GM18498 (cell line): ENCODE measurements around the gene SLFN5.
"Not testable (repeated sequence)": the region's sequence is repeated elsewhere in the genome, so short reads cannot be mapped to it uniquely, and the experiment has no call there.

Source experiments
- ATAC-seq: cut with Tn5 transposase; IDR thresholded peaks from one replicate; pipeline ENCODE4 v1.9.1; 2021; ENCODE audit warnings: mild to moderate bottlenecking, moderate library complexity; ENCODE audit not compliant: unreplicated experiment

The SLFN5 gene

GRCh38 chr17:35242805-35243560, at the start of gene SLFN5:
TSS of gene SLFN5 (plus strand) at chr17:35243072. CDS start at chr17:35258691, 15,619 bp downstream.
- ATAC-seq: peak; percentile 68

GRCh38 chr17:35194001-35194400, 48.9 kb upstream of the SLFN5 start, which contains the start of gene SLC35G3:
TSS of gene SLC35G3 (minus strand) at chr17:35194393. CDS start at chr17:35194307, 86 bp downstream.
- not testable (repeated sequence) for ATAC-seq

- not testable (repeated sequence) for ATAC-seq
These were observed 47.8 kb upstream of the SLFN5 start for GRCh38 chr17:35195062-35195461.

DNA sequence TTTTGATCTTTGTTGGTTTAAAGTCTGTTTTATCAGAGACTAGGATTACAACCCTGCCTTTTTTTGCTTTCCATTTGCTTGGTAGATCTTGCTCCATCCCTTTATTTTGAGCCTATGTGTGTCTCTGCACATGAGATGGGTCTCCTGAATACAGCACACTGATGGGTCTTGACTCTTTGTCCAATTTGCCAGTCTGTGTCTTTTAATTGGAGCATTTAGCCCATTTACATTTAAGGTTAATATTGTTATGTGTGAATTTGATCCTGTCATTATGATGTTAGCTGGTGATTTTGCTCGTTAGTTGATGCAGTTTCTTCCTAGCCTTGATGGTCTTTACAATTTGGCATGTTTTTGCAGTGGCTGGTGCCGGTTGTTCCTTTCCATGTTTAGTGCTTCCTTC, 40.3 kb upstream of the SLFN5 start:
- not testable (repeated sequence) for ATAC-seq

DNA sequence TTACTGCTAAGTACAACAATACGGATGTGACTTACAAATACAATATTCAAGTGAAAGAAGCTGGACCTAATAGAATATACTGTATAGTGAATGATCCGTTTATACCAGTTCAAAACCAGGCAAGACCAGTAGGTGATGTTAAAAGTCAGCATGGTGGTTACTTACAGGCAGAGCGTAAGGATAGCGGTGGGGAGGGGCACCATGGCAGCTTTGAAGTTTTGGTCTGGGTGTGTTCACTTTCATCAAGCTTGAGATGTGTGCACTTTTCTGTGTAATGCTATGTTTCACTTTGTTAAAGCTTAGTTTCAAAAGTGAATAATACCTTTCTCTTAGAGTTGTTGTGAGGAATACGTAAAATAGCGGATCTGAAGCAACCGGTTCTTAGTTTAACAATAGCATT, 32.1 kb upstream of the SLFN5 start:
- ATAC-seq: no peak

- ATAC-seq: no peak
These were observed 30.2 kb upstream of the SLFN5 start for GRCh38 chr17:35212668-35213067.

GRCh38 chr17:35213412-35213940, 29.4 kb upstream of the SLFN5 start:
- ATAC-seq: no peak

- no peak for ATAC-seq
These were observed 28.7 kb upstream of the SLFN5 start for GRCh38 chr17:35214192-35214591.

DNA sequence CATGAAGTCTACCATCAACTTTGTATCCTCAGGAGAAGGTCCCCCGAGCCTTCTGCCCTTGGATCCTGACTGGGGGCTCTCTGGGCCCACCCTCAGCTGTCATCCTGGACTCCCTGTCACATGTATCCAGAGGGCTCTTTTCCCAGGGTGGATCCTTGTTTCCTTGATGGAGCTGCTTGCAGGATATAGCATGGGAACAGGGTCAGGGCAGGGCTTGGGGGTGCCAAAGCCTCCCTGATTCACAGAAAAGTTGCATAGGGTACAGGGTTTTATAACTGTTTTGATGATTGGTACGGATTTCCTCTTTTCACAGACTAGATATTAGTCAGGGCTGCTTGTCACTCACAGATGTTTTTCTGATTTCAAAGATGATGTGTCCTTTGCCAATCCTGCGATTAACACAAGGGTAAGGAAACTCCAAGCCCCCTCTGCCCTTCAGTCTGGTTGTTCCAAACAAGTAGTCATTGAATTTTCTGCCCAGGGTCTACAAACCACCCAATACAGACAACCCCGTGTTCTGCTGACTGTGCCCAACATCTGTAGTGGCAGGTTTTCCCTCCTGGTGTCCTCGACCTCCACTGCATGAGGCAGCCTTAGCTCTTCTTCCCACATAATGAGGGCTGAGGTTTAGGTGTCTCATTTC, 28.1 kb upstream of the SLFN5 start:
- ATAC-seq: no peak

DNA sequence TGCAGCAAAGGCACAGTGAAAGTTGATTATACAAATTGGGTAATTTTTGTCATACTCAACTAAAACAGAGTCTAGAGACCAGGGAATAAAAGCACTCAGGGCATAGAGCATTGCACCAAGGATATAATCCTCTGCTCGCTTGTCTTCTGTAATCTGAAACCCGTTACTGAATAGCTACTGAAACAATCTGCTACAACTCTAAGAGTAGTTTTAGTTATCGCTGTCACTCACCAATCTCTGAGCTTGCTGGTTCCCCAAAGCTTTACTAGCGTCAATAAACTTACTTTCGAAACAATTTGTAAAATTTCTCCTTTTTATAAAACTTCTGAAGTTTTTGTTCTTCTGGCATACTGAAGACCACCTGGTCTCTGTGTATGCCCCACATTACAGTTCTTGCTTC, 25.8 kb upstream of the SLFN5 start:
- ATAC-seq: no peak

DNA sequence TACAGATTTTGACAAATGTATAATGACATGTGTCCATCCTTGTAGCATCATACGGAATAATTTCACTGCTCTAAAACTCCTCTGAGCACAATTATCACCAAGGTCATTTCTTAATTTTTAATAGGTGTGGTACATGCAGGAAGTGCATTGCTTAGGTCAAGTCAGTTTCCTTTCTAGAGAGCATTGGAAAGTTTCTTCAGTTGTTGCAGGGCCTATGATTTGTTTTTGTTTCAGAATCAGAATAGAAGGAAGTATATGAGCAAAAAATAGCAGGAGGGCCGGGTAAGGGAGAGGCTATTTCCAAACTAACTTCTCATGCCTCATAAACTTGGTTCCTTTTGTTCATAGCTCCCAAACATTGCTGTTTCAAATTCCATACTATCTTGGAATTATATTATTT, 24.0 kb upstream of the SLFN5 start:
- ATAC-seq: no peak

DNA sequence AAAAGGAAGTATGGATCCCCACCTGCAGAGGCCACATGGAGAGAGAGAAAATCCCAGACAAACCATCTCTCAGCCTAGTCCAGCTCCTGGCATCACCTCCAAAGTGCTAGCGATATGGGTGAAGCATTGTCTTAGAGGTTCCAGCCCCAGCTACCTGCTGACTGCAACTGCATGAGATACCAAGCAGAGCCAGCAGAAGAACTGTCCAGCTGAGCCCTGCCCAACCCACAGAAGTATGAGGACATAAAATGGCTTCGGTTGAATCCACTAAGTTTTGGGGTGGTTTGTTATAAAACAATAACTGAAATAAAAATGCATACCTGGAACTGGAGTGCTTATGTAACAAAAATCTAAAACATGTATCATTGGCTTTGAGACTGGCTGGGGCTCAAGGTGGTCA, 20.4 kb upstream of the SLFN5 start:
- no peak for ATAC-seq

DNA sequence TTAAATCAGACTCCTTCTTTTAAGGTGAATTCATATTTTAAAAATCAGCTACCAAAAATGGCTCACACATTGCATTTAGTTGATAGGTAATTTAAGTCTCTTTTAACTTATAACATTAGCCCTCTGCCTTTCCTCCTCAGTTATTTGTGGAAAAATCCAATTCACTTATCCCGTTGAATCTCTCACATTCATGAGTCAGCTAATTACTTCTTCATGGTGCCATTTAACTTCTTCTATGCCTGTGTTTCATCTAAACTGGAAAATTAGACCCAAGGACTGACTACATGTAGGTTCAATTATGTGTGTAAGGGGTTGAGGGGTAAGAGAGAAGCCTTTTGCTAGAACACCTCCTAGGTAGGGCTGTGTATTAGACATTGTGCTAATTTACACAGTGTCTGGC, 18.4 kb upstream of the SLFN5 start:
- no peak for ATAC-seq

DNA sequence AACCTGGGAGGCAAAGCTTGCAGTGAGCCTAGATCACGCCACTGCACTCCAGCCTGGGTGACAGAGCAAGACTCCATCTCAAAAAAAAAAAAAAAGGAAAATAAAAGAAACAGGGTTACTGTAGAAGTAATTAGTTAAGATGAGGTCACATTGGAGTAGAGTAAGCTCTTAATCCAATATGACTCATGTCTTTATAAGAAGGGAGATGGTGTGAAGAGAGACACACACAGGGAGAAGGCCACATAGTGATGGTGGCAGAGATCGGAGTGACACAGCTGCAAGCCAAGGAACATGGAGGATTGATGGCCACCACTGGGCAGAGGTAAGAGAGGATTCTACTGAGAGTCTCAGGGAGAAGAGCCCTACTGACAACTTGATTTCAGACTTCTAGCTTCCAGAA, 15.3 kb upstream of the SLFN5 start:
- ATAC-seq: no peak

DNA sequence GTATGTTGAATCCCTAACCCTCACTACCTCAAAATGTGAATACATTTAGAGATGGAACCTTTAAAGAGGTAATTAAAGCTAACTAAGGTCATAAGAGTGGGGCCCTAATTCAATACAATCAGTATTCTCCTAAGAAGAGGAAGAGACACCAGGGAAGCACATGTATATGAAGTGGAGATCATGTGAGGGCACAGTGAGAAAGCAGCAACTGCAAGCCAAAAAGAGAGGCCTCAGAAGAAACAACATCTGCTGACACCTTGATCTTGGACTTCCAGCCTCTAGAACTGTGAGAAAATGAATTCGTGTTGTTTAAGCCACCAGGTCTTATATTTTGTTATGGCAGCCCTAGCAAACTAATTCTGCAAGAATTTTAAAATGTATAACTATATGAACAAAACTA, 13.2 kb upstream of the SLFN5 start:
- no peak for ATAC-seq

GRCh38 chr17:35234315-35234714, 8.6 kb upstream of the SLFN5 start:
- ATAC-seq: not testable (repeated sequence)

GRCh38 chr17:35235289-35235688, 7.6 kb upstream of the SLFN5 start:
- no peak for ATAC-seq

- no peak for ATAC-seq
These were observed 7.0 kb upstream of the SLFN5 start for GRCh38 chr17:35235917-35236316.

DNA sequence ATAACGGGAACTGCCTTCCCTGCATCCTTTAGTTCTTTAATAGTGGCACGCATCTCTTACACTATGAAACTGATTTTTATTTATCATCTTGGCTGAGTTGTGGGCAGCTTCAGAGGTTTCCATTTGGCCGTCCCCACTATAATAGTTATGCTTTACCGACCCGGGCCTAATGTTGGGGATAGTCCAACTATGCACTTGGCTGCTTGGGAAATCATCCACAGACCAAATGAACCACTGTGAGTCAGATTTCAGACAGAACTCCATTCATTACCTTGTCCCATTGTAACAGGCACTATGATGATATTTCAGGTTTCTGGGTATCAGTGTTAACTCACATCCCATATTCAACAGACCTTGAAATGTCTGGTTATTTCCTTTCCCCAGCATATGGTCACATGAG, 6.1 kb upstream of the SLFN5 start:
- no peak for ATAC-seq

- ATAC-seq: no peak
These were observed 4.1 kb upstream of the SLFN5 start for GRCh38 chr17:35238821-35239220.

DNA sequence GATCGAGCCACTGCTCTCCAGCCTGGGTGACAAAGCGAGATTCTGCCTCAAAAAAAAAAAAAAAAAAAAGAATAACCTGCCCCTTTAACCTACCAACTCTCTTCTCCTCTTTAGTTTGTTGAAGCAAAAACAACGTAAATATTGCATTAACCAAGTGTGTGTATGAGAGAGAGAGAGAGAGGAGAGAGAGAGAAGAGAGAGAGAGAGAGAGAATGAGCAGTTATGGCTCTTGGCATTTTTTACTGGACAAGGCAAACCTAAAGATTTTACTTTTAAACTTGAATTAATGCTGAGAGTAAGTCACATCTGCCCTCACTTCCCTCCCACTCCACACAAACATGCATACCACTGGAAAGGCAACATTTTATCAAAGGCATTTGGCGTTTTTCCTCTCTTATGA, 3.0 kb upstream of the SLFN5 start:
- no peak for ATAC-seq

DNA sequence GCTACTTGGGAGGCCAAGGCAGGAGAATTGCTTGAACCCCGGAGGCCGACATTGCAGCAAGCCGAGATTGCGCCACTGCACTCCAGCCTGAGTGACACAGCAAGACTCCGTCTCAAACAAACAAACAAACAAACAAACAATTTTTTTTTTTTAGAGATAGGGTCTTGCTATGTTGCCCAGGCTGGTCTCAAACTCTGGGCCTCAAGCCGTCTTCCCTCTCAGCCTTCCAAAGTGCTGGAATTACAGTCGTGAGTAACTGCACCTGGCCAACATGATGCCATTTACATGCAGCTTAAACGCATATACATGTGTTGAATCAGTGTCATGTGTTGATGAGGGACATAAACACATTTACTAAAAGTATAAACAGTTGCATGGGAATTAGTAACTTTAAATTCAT, 2.0 kb upstream of the SLFN5 start:
- ATAC-seq: no peak
